Cardiac septum (tissue), 1 donor: ENCODE data around the gene CLPTM1L. TPM values are rescaled to one million over a fixed set of nuclear protein-coding genes. Genes with fewer than 3 reads are reported as not detected.
"Not testable (repeated sequence)": the region's sequence is repeated elsewhere in the genome, so short reads cannot be mapped to it uniquely, and the experiment has no call there.

Source experiments
- DNase-seq: peaks from one replicate; pipeline ENCODE4 v3.0.0-alpha.2; 2020; ENCODE audit warnings: low spot score
- intact Hi-C: fragments of 100-400 bp; cut with DNase I; formaldehyde crosslinking; loops from one replicate; pipeline ENCODE4 v1.14.0; 2022
- total RNA-seq: library from RNA; stranded (reverse); fragmentation: NEBNext Ultra II Directional; extraction: Animal tissue kit (Norgen Biotek cat#: 25700); gene quantifications from one replicate; pipeline ENCODE4 v1.2.1, GENCODE V29; 2021
- donor health status: DM: no; HTN: no; CAD: no.

The CLPTM1L gene
- total RNA-seq, 1 donor from 2014 or later: 42.6 TPM

DNA sequence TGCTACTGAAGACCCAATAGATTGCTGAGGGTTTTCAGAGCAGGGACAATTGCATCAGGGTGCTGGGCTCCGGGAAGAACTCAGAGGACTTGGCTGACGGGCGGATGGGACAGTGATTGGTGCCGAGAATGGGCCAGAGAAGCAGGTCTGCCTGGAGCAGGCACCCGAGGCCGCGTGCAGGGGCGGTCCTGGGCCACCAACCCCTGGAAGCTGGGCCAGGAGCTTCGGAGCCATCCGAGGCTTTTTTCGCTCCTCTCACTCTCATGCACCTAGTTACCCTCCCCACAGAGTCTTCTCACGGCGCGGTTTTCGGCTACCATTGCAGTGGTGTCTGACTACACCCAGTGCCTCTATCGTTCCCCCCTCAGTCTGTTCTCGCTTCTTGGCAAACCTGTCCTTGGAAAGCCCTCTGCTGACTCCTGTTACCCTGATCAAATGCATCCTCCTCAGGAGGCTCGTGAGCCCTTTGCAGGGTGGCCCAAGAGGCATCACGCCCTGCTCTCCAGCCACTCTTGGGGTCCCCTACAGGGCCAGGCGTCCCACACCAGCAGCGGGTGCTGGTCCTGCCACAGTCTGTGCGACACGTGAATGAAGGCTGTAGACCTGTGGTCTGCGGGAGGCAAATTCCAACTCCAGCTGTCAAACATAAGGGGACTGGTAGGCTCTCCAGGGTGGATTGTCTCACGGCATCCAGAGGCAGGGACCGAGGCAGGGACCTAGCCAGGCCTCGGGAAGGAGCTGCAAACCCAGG, 1.2 kb upstream of the CLPTM1L start:
- DNase-seq: no peak
- intact Hi-C loops: loop anchor here (10.0 kb wide), 2 partner anchors 299 to 459 kb away; partner anchors contain the start of gene NDUFS6

DNA sequence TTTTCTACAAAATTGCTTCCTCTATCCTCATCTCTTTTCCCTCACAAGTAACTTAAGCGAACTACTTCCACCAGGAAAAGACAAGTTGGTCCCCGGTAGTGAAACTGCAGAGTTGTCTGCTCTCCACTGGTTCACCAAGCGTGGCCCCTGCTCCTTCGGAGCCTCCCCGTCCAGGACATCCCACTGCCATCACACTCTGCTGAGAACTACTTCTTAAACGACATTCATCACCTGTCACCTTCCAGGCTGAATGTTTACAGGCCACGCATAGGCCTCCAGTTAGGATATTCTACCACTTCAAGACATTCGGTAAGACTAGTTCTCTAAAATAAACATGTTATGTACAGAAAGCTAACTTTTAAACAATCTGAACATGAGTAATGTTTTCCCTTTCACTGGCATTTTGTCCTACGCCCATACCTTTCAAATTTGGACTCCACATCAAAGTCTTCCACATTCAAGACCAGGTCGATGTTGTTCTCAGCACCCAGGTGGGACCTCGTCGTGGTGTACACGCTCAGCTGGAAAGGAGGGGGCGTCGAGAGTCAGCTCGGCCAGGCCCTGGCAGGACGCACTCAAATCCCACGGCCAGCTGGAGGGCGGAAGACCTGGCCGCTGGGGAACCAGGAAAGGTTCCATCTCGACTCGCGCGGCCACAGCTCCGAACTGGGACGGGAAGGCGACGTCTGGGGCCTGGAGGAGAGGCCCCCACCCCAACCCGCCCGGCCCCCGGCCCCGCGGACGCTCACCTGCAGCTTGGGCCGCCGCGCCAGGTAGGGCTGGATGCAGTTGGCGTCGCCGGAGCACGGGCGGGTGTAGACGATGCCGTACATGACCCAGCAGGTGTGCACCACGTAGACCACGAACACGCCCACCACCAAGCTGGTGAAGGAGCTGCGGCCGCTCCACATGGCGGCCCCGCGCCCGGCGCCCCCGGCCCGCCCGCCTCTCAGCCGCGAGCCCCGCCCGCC, 683 bp downstream of the CLPTM1L start:
- intact Hi-C loops: loop anchor here (5.0 to 10.0 kb wide), 3 partner anchors 301 to 461 kb away; partner anchors contain the start of gene NDUFS6
- no peak for DNase-seq

DNA sequence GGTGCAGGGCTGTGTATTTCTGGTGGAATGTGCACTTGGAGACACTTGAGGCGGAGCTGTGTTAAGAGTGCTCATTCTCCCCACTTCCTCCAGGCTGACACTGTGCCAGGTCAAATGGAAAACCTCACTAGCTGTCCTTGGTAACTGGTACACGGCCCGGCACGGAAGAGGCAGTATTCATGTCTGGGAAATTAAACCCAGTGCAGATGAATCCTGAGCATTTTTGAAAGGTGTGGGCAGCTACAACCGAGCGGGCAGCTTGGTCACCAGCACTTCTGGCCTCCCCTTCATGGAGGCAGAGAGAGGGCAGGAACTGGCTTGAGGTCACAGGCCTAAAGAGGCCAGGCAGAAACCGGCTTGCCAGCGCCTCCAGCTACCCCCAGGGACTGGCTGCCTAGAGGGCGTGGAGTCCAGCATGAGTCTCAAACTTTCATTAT, 1.6 kb downstream of the CLPTM1L start:
- DNase-seq: no peak
- intact Hi-C loops: loop anchor here (5.0 to 10.0 kb wide), 3 partner anchors 301 to 461 kb away; partner anchors contain the start of gene NDUFS6

DNA sequence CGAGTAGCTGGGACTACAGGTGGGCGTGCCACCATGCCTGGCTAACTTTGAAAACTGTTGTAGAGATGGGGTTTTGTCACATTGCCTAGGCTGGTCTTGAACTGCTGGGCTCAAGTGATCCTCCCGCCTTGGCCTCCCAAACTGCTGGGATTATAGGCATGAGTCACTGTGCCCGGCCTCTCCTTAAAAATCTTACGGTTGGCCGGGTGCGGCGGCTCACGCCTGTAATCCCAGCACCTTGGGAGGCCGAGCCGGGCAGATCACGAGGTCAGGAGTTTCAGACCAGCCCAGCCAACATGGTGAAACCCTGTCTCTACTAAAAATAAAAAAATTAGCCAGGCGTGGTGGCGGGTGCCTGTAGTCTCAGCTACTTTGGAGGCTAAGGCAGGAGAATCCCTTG, 2.2 kb downstream of the CLPTM1L start:
- intact Hi-C loops: loop anchor here (5.0 to 10.0 kb wide), 3 partner anchors 302 to 462 kb away; partner anchors contain the start of gene NDUFS6
- not testable (repeated sequence) for DNase-seq

DNA sequence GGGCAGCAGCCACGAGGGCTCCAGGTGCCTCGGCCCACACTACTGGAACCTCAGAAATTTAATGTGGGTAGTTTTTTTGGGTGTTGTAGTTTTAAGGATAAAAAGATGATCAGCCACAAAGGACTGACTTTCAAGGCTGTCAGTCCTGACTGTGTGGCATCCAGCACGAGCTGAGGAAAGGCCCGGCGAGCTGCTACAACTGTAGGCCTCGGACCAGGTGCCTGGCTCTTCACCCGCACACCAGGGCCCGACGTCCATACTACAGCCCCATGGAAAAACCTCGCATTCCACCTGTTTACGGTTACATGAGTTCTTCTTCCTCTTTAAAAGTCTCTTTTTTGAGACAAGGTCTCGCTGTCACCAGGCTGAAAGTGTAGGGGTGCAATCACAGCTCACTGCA, 2.6 kb downstream of the CLPTM1L start:
- intact Hi-C loops: loop anchor here (5.0 to 10.0 kb wide), 3 partner anchors 303 to 463 kb away; partner anchors contain the start of gene NDUFS6
- no peak for DNase-seq

DNA sequence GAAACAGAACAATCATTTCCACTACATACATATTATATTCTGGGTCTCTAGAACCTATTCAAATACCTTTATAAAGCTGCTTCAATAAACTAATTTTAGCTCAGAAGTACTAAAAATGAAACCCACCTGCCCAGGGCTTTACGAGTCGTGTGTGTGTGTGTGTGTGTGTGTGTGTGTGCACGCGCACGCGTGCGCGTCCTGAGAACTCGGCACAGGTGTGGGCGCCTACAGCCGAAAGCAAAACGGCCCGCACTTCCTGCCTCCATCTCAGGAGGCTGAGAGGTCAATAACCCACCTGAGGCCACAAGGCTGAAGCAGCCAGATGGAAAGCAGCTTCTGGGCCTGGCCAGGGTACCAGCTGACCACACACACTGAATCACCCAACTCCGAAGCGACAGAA, 3.0 kb downstream of the CLPTM1L start:
- no peak for DNase-seq
- intact Hi-C loops: loop anchor here (5.0 to 10.0 kb wide), 3 partner anchors 303 to 463 kb away; partner anchors contain the start of gene NDUFS6

DNA sequence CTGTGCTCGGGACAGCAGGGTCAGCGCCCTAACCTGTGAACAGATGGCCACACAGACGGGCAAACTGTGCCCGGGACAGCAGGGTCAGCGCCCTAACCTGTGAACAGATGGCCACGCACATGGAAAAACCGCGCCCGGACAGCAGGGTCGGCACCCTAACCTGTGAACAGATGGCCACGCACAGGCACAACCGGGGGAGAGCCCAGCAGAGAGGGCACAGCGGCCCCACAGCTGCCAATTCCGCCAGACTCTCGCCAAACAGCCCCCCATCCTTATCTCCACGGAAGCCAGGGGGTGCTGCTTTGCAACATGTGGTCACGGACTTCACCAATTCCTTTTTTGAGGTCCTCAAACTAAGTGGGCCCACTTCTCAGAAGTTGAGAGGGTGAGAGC, 5.1 kb downstream of the CLPTM1L start:
- intact Hi-C loops: loop anchor here (5.0 to 10.0 kb wide), 3 partner anchors 305 to 465 kb away; partner anchors contain the start of gene NDUFS6
- DNase-seq: not testable (repeated sequence)

DNA sequence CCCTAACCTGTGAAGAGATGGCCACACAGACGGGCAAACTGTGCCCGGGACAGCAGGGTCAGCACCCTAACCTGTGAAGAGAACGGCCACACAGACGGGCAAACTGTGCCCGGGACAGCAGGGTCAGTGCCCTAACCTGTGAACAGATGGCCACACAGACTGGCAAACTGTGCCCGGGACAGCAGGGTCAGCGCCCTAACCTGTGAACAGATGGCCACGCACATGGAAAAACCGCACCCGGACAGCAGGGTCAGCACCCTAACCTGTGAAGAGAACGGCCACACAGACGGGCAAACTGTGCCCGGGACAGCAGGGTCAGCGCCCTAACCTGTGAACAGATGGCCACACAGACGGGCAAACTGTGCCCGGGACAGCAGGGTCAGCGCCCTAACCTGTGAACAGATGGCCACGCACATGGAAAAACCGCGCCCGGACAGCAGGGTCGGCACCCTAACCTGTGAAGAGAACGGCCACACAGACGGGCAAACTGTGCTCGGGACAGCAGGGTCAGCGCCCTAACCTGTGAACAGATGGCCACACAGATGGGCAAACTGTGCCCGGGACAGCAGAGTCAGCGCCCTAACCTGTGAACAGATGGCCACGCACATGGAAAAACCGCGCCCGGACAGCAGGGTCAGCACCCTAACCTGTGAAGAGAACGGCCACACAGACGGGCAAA, 5.6 kb downstream of the CLPTM1L start:
- DNase-seq, intact Hi-C loops: not testable (repeated sequence)

DNA sequence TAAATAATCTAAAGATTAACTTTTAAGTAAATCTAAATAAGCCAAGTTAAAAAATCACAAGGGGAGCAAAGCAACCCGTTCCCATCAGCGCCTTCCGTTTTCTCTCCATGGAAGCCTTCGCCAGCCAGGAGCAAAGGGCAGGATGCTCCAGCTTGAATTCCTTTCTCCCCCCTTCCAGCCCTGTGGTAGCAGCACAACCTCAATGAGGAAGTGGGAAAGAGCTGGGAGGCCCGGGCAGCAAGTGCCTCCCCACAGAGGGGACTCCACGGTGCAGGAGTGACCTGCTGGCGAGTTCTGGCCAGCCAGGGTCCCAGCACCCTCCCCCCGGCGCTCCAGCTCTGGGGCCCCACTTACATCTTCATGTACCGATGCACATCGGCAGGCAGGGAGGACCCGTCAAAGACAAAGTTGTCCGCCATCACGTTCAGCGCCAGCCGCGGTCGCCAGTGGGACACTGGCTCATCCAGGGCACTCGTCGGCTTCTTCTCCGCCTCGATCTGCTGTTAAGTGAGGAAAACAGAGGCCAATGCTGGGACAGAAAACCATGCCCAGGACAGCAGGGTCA, 6.3 kb downstream of the CLPTM1L start:
- intact Hi-C loops: no loop called here
- no peak for DNase-seq

DNA sequence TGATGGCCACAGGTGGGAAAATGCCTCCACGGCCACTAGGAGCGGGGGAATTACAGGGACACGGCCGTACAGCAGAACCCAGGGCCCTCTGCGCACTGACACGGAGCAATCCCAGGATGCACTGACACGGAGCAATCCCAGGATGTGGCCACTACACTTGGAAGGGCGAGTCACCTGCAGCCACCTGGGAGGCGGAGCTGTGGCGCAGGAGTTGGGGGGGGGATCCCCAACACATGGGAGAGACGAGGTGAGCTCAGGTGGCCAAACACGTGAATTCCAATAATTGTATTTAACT, 6.8 kb downstream of the CLPTM1L start:
- DNase-seq: no peak
- intact Hi-C loops: no loop called here

DNA sequence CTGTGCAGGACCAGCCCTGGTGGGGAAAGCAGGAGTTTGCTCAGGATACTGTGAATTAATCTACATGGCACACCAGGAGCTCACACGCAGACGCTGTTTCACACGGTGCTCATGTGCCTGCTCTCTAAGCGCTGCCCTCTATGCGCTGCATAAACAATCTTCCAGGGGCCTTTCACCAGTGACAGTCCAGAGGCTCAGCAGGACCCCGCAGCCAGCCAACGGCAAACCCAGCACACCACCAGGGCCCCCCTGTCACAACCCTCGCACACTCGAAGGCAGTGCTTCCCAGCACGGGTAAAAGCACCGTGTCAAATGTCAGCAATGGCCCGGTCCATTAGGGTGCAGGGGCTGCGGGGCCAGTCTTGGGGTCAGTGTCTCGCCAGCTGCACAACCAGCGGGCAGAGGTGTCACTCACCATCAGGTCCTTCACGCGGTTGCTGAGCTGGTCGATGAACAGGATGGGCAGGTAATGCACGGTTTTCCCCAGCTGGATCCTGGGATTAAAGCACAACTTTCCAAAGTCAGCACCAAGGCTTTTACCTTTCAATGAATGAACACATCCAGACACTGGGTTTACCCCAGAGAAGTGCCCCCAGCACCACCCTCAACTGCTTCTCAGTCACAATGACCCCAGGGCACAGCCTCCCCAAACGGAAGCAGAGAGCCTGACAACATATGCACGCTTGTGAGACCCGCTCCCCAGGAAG, 7.3 kb downstream of the CLPTM1L start:
- DNase-seq: no peak

DNA sequence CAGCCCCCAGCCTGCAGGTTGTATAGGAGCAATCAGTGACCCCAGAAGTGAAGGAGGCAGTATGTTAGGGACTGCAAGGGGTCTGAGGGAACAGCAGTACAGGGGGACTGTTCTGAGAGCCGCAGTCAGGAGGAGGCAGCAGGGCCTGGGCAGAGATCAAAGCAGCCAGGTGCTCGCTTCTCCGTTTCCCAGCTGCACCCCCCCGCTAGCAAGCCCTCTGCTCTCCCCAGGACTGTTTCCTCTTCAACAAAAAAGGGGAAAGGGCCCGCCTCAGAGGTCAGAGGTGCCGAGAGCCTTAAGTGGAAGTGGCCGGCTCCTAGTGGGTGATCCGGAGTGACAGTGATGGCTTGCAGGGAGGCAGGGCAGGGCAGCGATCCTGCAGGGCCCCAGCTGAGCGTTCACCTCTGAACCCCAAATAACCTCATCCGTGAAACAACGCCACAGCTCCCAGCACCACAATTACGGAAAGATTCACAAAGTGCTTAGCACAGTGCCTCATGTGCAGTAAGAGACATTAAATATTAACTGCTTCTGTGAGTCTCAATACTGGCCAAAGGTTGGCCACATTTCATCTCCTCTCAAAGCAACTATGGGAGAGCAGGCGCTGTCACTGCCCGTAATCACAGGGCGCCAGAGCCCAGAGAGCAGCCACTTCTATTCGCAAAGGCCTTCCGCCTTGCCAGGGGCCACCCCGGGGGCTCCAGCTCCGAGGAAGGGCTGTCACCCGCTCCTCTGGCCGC, 8.0 kb downstream of the CLPTM1L start:
- DNase-seq: no peak
- intact Hi-C loops: no loop called here

More for the DNA sequence above, 7.3 kb downstream of the CLPTM1L start:
- intact Hi-C loops: no loop called here

DNA sequence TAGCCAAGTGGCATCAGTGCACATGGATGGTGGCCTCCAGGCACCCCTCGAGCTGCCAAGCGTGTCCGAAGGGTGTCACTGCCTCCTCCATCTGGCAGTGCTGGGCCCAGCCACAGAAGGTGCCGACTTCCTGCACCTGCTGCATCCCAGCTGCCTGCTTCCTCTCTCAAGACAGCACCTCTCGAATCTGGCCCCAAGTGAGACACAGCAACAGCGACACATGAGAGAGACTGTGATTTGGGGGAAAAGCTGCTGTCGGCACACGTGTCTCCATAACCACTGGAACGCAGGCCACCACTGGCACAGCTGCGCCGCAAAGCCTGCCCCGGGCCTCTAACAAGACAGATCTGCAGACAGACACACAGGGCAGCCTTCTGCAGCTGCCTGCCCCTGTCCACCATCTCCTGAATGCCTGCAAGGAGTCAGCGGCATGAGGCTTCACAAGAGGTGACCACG, 8.8 kb downstream of the CLPTM1L start:
- DNase-seq: no peak
- intact Hi-C loops: no loop called here

DNA sequence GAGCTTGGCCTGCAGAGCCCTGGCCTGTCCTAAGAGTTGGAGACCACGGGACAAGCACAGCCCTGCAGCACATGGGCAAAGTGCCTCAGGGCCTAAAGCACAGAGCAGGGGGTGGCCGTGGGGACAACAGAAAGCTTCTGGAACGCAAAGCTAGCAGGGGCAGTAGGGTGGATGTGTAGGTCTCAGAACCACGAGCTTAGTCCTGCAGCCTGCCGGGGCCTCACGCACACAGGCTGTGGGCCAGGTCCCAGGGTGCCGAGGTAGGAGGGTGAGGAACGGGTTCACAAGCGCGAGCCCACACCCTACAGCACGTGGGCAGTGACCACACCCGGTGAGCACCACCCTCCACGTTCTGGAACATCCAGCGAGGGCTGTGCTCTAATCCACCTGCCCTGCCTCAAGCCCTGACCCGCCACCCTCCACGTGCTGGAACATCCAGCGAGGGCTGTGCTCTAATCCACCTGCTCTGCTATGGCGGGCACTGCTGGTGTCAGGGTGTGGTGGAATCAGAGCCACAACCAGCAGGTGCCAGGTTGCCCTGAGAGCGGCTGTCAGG, 9.3 kb downstream of the CLPTM1L start:
- intact Hi-C loops: no loop called here
- no peak for DNase-seq

DNA sequence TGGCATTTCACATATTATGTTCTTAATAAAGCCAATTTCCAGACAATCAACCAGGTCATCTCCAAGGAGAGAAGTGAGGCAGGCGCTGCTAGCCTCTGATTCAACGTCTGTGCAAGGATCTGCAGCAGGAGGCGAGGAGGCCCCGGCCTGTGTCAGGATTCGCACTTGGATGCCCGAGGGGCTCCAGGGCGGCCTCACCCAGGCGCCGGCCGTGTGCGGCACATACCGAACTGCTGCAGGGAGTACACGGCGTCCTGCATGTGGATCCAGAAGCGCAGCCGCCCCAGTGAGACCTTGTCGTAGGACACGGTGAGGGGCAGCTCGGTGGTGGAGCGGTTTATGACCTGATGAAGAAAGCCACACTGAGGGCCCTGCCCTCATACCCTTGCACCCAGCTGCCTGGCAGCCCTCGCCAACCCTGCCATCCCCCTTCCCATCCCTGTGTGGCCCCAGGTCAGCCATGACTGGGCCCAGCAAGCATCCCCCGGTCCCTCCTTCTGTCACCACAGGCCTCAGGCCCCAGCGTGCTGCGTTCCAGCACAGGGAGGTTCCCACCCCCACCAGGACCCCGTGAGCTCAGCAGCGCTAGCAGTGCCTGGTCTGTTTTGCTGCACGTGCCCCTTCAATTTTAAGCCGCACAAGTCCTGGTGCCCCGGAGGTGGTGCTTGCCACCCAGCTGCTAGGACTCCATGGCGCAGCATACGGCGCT, 9.9 kb downstream of the CLPTM1L start:
- no peak for DNase-seq
- intact Hi-C loops: no loop called here

DNA sequence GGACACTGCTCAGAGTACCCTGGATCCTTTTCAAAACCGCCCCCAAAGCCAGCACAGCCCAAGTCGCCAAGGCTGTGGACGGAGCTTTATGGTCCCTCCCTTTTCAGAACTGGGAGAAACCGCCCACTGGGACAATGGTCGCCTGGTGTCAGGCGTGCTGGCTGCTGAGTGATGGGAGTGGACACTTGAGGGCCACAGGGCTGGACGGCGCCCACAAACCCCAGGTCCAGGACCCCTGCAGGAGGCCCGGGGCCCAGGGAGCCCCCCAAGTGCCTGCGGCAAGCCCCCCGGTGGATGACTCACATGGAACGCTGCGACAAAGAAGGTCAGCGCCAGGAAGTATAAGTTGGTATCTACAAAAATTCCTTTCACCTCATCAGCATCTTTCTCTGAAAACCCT, 10.9 kb downstream of the CLPTM1L start:
- DNase-seq: no peak
- intact Hi-C loops: no loop called here

DNA sequence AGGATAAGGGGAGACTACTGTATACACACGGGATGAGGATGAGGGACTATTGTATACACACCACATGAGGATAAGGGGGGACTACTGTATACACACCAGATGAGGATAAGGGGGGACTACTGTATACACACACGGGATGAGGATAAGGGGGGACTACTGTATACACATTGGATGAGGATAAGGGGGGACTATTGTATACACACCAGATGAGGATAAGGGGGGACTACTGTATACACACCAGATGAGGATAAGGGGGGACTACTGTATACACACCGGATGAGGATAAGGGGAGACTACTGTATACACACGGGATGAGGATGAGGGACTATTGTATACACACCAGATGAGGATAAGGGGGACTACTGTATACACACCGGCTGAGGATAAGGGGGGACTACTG, 11.6 kb downstream of the CLPTM1L start:
- DNase-seq, intact Hi-C loops: not testable (repeated sequence)
